ES-I3 (cell line): Measurements from ENCODE around the gene MSH3.
"Not testable (repeated sequence)": the region's sequence is repeated elsewhere in the genome, so short reads cannot be mapped to it uniquely, and the experiment has no call there.

Experiments used
- H3K36me3 ChIP-seq: 2 replicates; pipeline ENCODE4 v1.6.1; 2013; ENCODE audit warnings: mild to moderate bottlenecking, low read length, control low read depth, moderate library complexity; ENCODE audit not compliant: insufficient read depth
- H3K4me1 ChIP-seq: 2 replicates; pipeline ENCODE4 v1.6.1; 2013; ENCODE audit warnings: mild to moderate bottlenecking, control low read depth, low read length; ENCODE audit not compliant: insufficient read depth
- H3K9ac ChIP-seq: 2 replicates; pipeline ENCODE4 v1.6.1; 2013; ENCODE audit warnings: low read depth, mild to moderate bottlenecking, low read length, moderate library complexity
- H3K9me3 ChIP-seq: 2 replicates; pipeline ENCODE4 v1.6.1; 2013; ENCODE audit warnings: mild to moderate bottlenecking, low read length, moderate library complexity; ENCODE audit not compliant: control insufficient read depth, insufficient read depth

The MSH3 gene

GRCh38 chr5:80816590-80816989 lies 162.1 kb downstream of the MSH3 start:
- H3K36me3 ChIP-seq: no peaks in the 10 kb centered on the region
- no peaks in the 10 kb centered on the region for H3K9me3 ChIP-seq
- H3K9ac ChIP-seq: no peak overlapping the region
- H3K4me1 ChIP-seq: no peaks in the 10 kb centered on the region

- Histone ChIP-seq H3K9me3 (peaks cover 5% of the 10 kb centered on the region), H3K9ac (no peak overlapping the region), H3K36me3 (no peaks in the 10 kb centered on the region), H3K4me1 (no peaks in the 10 kb centered on the region)
Measured at GRCh38 chr5:80820685-80821084, 166.2 kb downstream of the MSH3 start.

- H3K4me1 ChIP-seq: no peaks in the 10 kb centered on the region
- H3K9me3 ChIP-seq: peaks cover 7% of the 10 kb centered on the region
- H3K36me3 ChIP-seq: no peaks in the 10 kb centered on the region
- H3K9ac ChIP-seq: no peak overlapping the region
Measured at GRCh38 chr5:80822640-80823039, 168.2 kb downstream of the MSH3 start.

- not testable (repeated sequence) for H3K9ac ChIP-seq, H3K36me3 ChIP-seq, H3K4me1 ChIP-seq
- H3K9me3 ChIP-seq: peaks cover 17% of the 10 kb centered on the region
Measured at GRCh38 chr5:80824159-80824558, 169.7 kb downstream of the MSH3 start.

- no peak overlapping the region for H3K9ac ChIP-seq
- no peaks in the 10 kb centered on the region for H3K4me1 ChIP-seq
- peaks cover 20% of the 10 kb centered on the region for H3K9me3 ChIP-seq
- H3K36me3 ChIP-seq: no peaks in the 10 kb centered on the region
Measured at GRCh38 chr5:80825786-80826460, 171.5 kb downstream of the MSH3 start.

- no peak overlapping the region for H3K9ac ChIP-seq
- H3K36me3 ChIP-seq: no peaks in the 10 kb centered on the region
- peaks cover under 1% of the 10 kb centered on the region; the same call in 1 of the 2 replicates for H3K9me3 ChIP-seq
- no peaks in the 10 kb centered on the region for H3K4me1 ChIP-seq
Measured at GRCh38 chr5:80834710-80835109, 180.3 kb downstream of the MSH3 start.

- H3K9ac ChIP-seq: no peak overlapping the region
- no peaks in the 10 kb centered on the region for H3K9me3 ChIP-seq
- no peaks in the 10 kb centered on the region for H3K36me3 ChIP-seq
- H3K4me1 ChIP-seq: no peaks in the 10 kb centered on the region
Measured at GRCh38 chr5:80835128-80835527, 180.7 kb downstream of the MSH3 start.

- Histone ChIP-seq H3K36me3 (no peaks in the 10 kb centered on the region), H3K9ac (no peak overlapping the region), H3K9me3 (no peaks in the 10 kb centered on the region), H3K4me1 (no peaks in the 10 kb centered on the region)
Measured at GRCh38 chr5:80837679-80838078, 183.2 kb downstream of the MSH3 start.

GRCh38 chr5:80841026-80841797 lies 186.8 kb downstream of the MSH3 start:
- not testable (repeated sequence) for H3K36me3 ChIP-seq, H3K4me1 ChIP-seq, H3K9me3 ChIP-seq, H3K9ac ChIP-seq

- not testable (repeated sequence) for H3K4me1 ChIP-seq, H3K36me3 ChIP-seq, H3K9ac ChIP-seq, H3K9me3 ChIP-seq
Measured at GRCh38 chr5:80846422-80846821, 192.0 kb downstream of the MSH3 start.

GRCh38 chr5:80850168-80850567 lies 195.7 kb downstream of the MSH3 start:
- not testable (repeated sequence) for H3K9me3 ChIP-seq, H3K36me3 ChIP-seq, H3K9ac ChIP-seq, H3K4me1 ChIP-seq

- no peaks in the 10 kb centered on the region for H3K36me3 ChIP-seq
- H3K9ac ChIP-seq: no peak overlapping the region
- H3K9me3 ChIP-seq: peaks cover 3% of the 10 kb centered on the region
- H3K4me1 ChIP-seq: no peaks in the 10 kb centered on the region; the same call in 1 of the 2 replicates
Measured at GRCh38 chr5:80852331-80853245, 198.1 kb downstream of the MSH3 start.

- H3K36me3 ChIP-seq: no peaks in the 10 kb centered on the region
- H3K4me1 ChIP-seq: no peaks in the 10 kb centered on the region; the same call in 1 of the 2 replicates
- peaks cover 3% of the 10 kb centered on the region for H3K9me3 ChIP-seq
- H3K9ac ChIP-seq: no peak overlapping the region
Measured at GRCh38 chr5:80853413-80853812, 199.0 kb downstream of the MSH3 start.

- H3K9ac ChIP-seq: no peak overlapping the region
- H3K9me3 ChIP-seq: peaks cover 3% of the 10 kb centered on the region
- no peaks in the 10 kb centered on the region for H3K36me3 ChIP-seq
- no peaks in the 10 kb centered on the region; the same call in 1 of the 2 replicates for H3K4me1 ChIP-seq
Measured at GRCh38 chr5:80854583-80854982, 200.1 kb downstream of the MSH3 start.
